OCI-LY7 (cell line): Measurements from ENCODE around the gene ZEB1. TPM values are rescaled to one million over a fixed set of nuclear protein-coding genes. Genes with fewer than 3 reads are reported as not detected.

Source experiments
- BruUV-seq: library from RNA; stranded (reverse); fragments of 400-500 nt; replicated peaks from 2 replicates; lab custom pipeline; 2021; lab: Mats Ljungman, UMichigan
- CTCF ChIA-PET: fragments of 300-600 bp; sonication (Branson Sonifier 250); formaldehyde crosslinking; loops from one replicate; lab custom pipeline; 2022; ENCODE audit warnings: antibody characterized with exemption; ENCODE audit not compliant: unreplicated experiment; lab: Charles Lee
- POLR2A ChIA-PET: fragments of 300-600 bp; sonication (Branson Sonifier 250); formaldehyde crosslinking; loops from one replicate; lab custom pipeline; 2022; ENCODE audit warnings: antibody characterized with exemption; lab: Charles Lee
- DNase-seq: peaks from one replicate; pipeline ENCODE4 v3.0.0-alpha.2; 2015; ENCODE audit warnings: low spot score
- H2AFZ ChIP-seq: fragments of 200-600 bp; sonication (generic), shearing (Covaris generic); 2 replicates; pipeline ENCODE4 v1.6.1; 2014; ENCODE audit warnings: mild to moderate bottlenecking, antibody characterized with exemption, low read length, moderate library complexity
- H3K27ac ChIP-seq: fragments of 200-600 bp; sonication (generic); 2 replicates; pipeline ENCODE4 v1.5.1; 2014; ENCODE audit warnings: mixed run types, low read depth, mild to moderate bottlenecking, moderate library complexity, low read length, inconsistent platforms; ENCODE audit not compliant: poor library complexity, severe bottlenecking
- H3K36me3 ChIP-seq: fragments of 200-600 bp; sonication (generic); 2 replicates; pipeline ENCODE4 v1.6.1; 2014; ENCODE audit warnings: mild to moderate bottlenecking, antibody characterized with exemption, low read length, moderate library complexity, mixed read lengths; ENCODE audit not compliant: insufficient read depth
- H3K4me1 ChIP-seq: fragments of 200-600 bp; sonication (generic); 2 replicates; pipeline ENCODE4 v1.5.1; 2014; ENCODE audit warnings: mild to moderate bottlenecking, low read length; ENCODE audit not compliant: insufficient read depth, poor library complexity, severe bottlenecking
- H3K4me2 ChIP-seq: fragments of 200-600 bp; sonication (generic); 2 replicates; pipeline ENCODE4 v1.6.1; 2014; ENCODE audit warnings: mild to moderate bottlenecking, low read length
- H3K4me3 ChIP-seq: fragments of 200-600 bp; sonication (generic); 2 replicates; pipeline ENCODE4 v1.5.1; 2014; ENCODE audit warnings: mild to moderate bottlenecking, low read depth, low read length; ENCODE audit not compliant: poor library complexity, severe bottlenecking
- H3K79me2 ChIP-seq: fragments of 200-600 bp; sonication (generic); 2 replicates; pipeline ENCODE4 v1.6.1; 2016; ENCODE audit warnings: low read depth, mild to moderate bottlenecking, low read length, moderate library complexity, mixed read lengths; ENCODE audit not compliant: insufficient read depth
- H3K9me2 ChIP-seq: fragments of 200-600 bp; sonication (generic); 2 replicates; pipeline ENCODE4 v1.6.1; 2016; ENCODE audit warnings: mild to moderate bottlenecking, low read length, mixed read lengths; ENCODE audit not compliant: insufficient read depth
- H3K9me3 ChIP-seq: fragments of 200-600 bp; sonication (generic); 2 replicates; pipeline ENCODE4 v1.6.1; 2014; ENCODE audit warnings: mild to moderate bottlenecking, mixed run types, low read length, mixed read lengths
- H4K20me1 ChIP-seq: fragments of 200-600 bp; sonication (generic); 2 replicates; pipeline ENCODE4 v1.6.1; 2014; ENCODE audit warnings: mild to moderate bottlenecking, antibody characterized with exemption, low read length, moderate library complexity, mixed read lengths; ENCODE audit not compliant: insufficient read depth
- CTCF ChIP-seq: fragments of 200-600 bp; sonication (generic); conservative IDR thresholded peaks from 2 replicates; pipeline ENCODE4 v1.5.1; 2014; ENCODE audit warnings: mild to moderate bottlenecking, antibody characterized with exemption, low read length, moderate library complexity, mixed read lengths
- EZH2phosphoT487 ChIP-seq: fragments of 200-600 bp; sonication (generic); IDR thresholded peaks from 2 replicates; pipeline ENCODE4 v1.6.1; 2018; ENCODE audit warnings: low read depth, borderline replicate concordance, mild to moderate bottlenecking, mixed run types, antibody characterized with exemption, low read length, moderate library complexity, mixed read lengths
- intact Hi-C: fragments of 100-400 bp; cut with micrococcal nuclease; formaldehyde crosslinking; loops from one replicate; pipeline ENCODE4 v1.10.0; 2022; ENCODE audit not compliant: unreplicated experiment
- total RNA-seq, 2 experiments: library from RNA; depleted of rRNA in 1 of 2; stranded (reverse); fragments of >200 nt in 1 of 2; shearing (Covaris generic) in 1 of 2; gene quantifications; 2 replicates each; pipeline ENCODE4 v1.2.3, GENCODE V29; 2014 to 2022

Gene ZEB1
- total RNA-seq, 2 experiments from 2014 or later = 33.2 to 41.9 TPM

- TF ChIP-seq EZH2phosphoT487 = no peak
- TF ChIP-seq CTCF = no peak
- H3K27ac ChIP-seq = no peak overlapping the region
- H3K9me2 ChIP-seq = 0 out of 2 replicates have a peak, but pooled peaks cover 5% of the 10 kb centered on the region
- H3K9me3 ChIP-seq = no peaks in the 10 kb centered on the region
- H3K4me1 ChIP-seq = peaks cover 6% of the 10 kb centered on the region
- H3K4me2 ChIP-seq = no peak overlapping the region
- intact Hi-C loops = no loop called here
- no peak overlapping the region for H3K4me3 ChIP-seq
- H4K20me1 ChIP-seq = no peaks in the 10 kb centered on the region
- H3K36me3 ChIP-seq = no peaks in the 10 kb centered on the region
- H3K79me2 ChIP-seq = no peaks in the 10 kb centered on the region
- ChIA-PET POLR2A (no interaction called here), CTCF (no interaction called here)
- BruUV-seq = no TSS peak
- DNase-seq = no peak
- H2AFZ ChIP-seq = no peak overlapping the region
Observed at GRCh38 chr10:31303212-31303611, 15.8 kb upstream of the ZEB1 start.

- Histone ChIP-seq H3K4me1 (peaks cover 6% of the 10 kb centered on the region), H3K4me3 (no peak overlapping the region), H3K27ac (no peak overlapping the region), H2AFZ (no peak overlapping the region), H3K4me2 (no peak overlapping the region), H3K36me3 (no peaks in the 10 kb centered on the region), H3K9me3 (no peaks in the 10 kb centered on the region), H4K20me1 (no peaks in the 10 kb centered on the region), H3K79me2 (no peaks in the 10 kb centered on the region), H3K9me2 (0 out of 2 replicates have a peak, but pooled peaks cover 5% of the 10 kb centered on the region)
- TF ChIP-seq EZH2phosphoT487 = no peak
- no peak for TF ChIP-seq CTCF
- intact Hi-C loops = no loop called here
- BruUV-seq = no TSS peak
- CTCF ChIA-PET = no interaction called here
- no peak for DNase-seq
- POLR2A ChIA-PET = interaction anchor here (0.6 to 1.4 kb wide), 3 partner anchors 9 to 378 kb away, joined by 3 to 5 read pairs (median 3); no protein-coding TSS in a partner anchor
Observed at GRCh38 chr10:31304291-31304970, 14.6 kb upstream of the ZEB1 start.

- Histone ChIP-seq H2AFZ (no peak overlapping the region), H3K36me3 (no peaks in the 10 kb centered on the region), H4K20me1 (peaks cover 15% of the 10 kb centered on the region), H3K79me2 (peaks cover 23% of the 10 kb centered on the region), H3K27ac (no peak overlapping the region), H3K4me3 (no peak overlapping the region), H3K9me3 (no peaks in the 10 kb centered on the region), H3K4me2 (no peak overlapping the region), H3K4me1 (peaks cover 16% of the 10 kb centered on the region), H3K9me2 (no peaks in the 10 kb centered on the region)
- intact Hi-C loops = no loop called here
- TF ChIP-seq CTCF = no peak
- no peak for TF ChIP-seq EZH2phosphoT487
- DNase-seq = no peak
- BruUV-seq = no TSS peak
- POLR2A ChIA-PET = interaction anchor here (1.0 kb wide), 1 partner anchor 9 kb away, joined by 3 read pairs; no protein-coding TSS in a partner anchor
- CTCF ChIA-PET = no interaction called here
Observed at GRCh38 chr10:31313396-31313795, 5.6 kb upstream of the ZEB1 start.
